GM19043 (cell line): ENCODE results near the gene FGF3.
"Not testable (repeated sequence)": the region's sequence is repeated elsewhere in the genome, so short reads cannot be mapped to it uniquely, and the experiment has no call there.

Experiments used
- ATAC-seq: cut with Tn5 transposase; IDR thresholded peaks from one replicate; pipeline ENCODE4 v1.9.1; 2021; ENCODE audit warnings: low read depth; ENCODE audit not compliant: unreplicated experiment

Gene FGF3

GRCh38 chr11:69774354-69775162 lies 44.7 kb downstream of the FGF3 start:
- ATAC-seq: no peak

- ATAC-seq: no peak
Measured at GRCh38 chr11:69773626-69774353, 45.4 kb downstream of the FGF3 start.

DNA sequence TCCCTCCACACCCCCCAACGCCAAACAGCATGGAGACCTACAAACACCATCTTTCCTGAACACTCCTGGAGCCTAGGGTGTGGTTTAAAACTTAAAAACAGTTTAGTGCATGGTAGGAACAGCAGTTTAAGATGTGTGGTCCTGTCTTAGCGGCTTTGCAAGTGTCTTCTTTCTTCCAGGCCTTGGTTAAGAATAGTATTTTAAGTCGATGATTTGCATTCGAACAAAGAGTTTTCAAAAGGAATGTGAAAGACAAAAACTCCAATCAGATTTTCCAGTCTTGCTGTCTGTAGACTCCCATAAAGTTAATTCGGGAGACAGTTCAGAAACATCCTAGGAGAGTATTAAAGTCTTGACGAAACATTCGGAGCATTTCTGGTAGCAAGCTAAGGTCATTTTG lies 47.8 kb downstream of the FGF3 start:
- no peak for ATAC-seq

GRCh38 chr11:69770540-69770939 lies 48.7 kb downstream of the FGF3 start:
- ATAC-seq: no peak

- ATAC-seq: no peak
Measured at GRCh38 chr11:69765498-69765995, 53.7 kb downstream of the FGF3 start.

DNA sequence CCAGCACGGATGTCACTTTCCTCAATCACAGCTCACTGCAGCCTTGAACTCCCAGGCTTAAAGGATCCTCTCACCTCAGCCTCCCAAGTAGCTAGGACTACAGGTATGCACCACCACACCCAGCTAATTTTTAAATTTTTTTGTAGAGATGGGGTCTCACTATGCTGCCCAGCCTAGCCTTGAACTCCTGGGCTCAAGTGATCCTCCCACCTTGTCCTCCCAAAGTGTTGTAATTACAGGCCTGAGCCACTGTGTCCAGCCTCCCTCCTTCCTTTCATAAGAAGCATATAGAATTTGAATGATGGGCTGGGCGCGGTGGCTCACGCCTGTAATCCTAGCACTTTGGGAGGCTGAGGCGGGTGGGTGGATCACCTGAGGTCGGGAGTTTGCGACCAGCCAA lies 54.3 kb downstream of the FGF3 start:
- ATAC-seq: not testable (repeated sequence)

GRCh38 chr11:69760319-69760718 lies 58.9 kb downstream of the FGF3 start:
- no peak for ATAC-seq
